ENCODE results near the gene HOXA4. TPM values are rescaled to one million over a fixed set of nuclear protein-coding genes. Genes with fewer than 3 reads are reported as not detected.

The HOXA4 gene
- total and polyA plus RNA-seq, 10 of the 15 experiments (the other 5 are each of a cell fraction or from before 2014, with no cell fraction given): 0.07 TPM; not detected in 9

DNA sequence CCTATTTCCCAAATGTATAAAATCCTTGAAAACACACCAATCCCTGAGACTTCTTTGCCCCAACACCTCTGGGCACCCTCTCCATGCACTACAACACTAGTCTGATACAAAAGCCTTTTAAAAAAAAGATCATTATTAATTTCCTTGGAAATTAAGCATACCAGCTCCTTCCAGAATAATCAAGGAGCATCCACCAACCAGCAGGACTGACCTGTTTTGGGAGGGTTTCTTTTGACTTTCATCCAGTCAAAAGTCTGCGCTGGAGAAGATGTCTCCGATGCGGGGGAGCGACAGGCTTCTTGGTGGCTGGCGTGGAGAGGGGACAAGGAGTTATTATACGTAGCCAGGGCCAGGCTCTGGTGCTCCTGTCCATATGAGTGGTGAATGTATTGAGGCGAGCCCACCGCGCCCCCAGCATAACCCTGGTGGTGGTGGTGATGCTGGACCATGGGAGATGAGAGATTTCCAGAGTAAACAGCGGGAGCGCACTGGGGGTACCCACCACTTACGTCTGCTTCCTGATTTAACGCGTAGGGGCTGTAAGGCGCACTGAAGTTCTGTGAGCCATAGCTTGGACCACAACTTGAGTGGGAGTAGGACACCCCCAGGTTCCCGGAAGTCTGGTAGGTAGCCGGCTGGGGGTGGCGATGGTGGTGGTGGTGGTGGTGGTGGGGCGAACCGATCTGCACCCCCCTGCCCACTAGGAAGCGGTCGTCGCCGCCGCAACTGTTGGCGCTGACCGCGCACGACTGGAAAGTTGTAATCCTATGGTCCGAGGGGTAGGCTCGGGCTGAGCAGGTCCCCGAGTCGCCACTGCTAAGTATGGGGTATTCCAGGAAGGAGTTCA is 35.3 kb downstream of the HOXA4 start (continued):
- TF ChIP-seq SMARCA5 (IDR thresholded peaks at IDR 0.05) (peak; percentile 27; the same call in 1 of the 2 replicates), MYC (IDR thresholded peaks at IDR 0.05; ENCODE audit: insufficient read depth, insufficient read length, insufficient replicate concordance, low read length, severe bottlenecking) (no peak), MTA2 (IDR thresholded peaks at IDR 0.05; ENCODE audit: low read depth) (peak; percentile 36; the same call in 1 of the 2 replicates), HCFC1 (IDR thresholded peaks at IDR 0.05; ENCODE audit: low read length) (no peak), JUND (IDR thresholded peaks at IDR 0.05; ENCODE audit: low read depth, low read length) (no peak), CREM (IDR thresholded peaks at IDR 0.05; ENCODE audit: low read depth) (no peak), EGR1 (IDR thresholded peaks at IDR 0.05; ENCODE audit: borderline replicate concordance in 1 of 2, low read depth in 2 of 2, low read length in 2 of 2) (no peak), GABPA (IDR thresholded peaks at IDR 0.05; ENCODE audit: low read depth) (no peak), ZNF384 (IDR thresholded peaks at IDR 0.05; ENCODE audit: borderline replicate concordance, low read depth, low read length) (no peak), TARDBP (IDR thresholded peaks at IDR 0.05; ENCODE audit: borderline replicate concordance) (no peak), RELA (IDR thresholded peaks at IDR 0.05; ENCODE audit: borderline replicate concordance, partially characterized antibody) (no peak), GATAD2B (conservative IDR thresholded peaks at IDR 0.05; ENCODE audit: low read depth) (peak; percentile 43; the same call in 1 of the 2 replicates), IRF4 (IDR thresholded peaks at IDR 0.05; ENCODE audit: low read depth, low read length) (no peak), NFYB (IDR thresholded peaks at IDR 0.05; ENCODE audit: insufficient read depth, low read depth, low read length) (no peak), RUNX3 (IDR thresholded peaks at IDR 0.05; ENCODE audit: low read length) (0 out of 2 replicates have a peak, but pooled peaks have one; percentile 14), SP1 (IDR thresholded peaks at IDR 0.05; ENCODE audit: low read depth, low read length) (no peak), DPF2 (IDR thresholded peaks at IDR 0.05) (peak; percentile 84)
- TF ChIP-seq, protein P1, sequence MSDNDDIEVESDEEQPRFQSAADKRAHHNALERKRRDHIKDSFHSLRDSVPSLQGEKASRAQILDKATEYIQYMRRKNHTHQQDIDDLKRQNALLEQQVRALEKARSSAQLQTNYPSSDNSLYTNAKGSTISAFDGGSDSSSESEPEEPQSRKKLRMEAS (IDR thresholded peaks at IDR 0.05; ENCODE audit: low read depth, low read length): no peak
- TF ChIP-seq, protein P2, sequence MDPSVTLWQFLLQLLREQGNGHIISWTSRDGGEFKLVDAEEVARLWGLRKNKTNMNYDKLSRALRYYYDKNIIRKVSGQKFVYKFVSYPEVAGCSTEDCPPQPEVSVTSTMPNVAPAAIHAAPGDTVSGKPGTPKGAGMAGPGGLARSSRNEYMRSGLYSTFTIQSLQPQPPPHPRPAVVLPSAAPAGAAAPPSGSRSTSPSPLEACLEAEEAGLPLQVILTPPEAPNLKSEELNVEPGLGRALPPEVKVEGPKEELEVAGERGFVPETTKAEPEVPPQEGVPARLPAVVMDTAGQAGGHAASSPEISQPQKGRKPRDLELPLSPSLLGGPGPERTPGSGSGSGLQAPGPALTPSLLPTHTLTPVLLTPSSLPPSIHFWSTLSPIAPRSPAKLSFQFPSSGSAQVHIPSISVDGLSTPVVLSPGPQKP (IDR thresholded peaks at IDR 0.05; ENCODE audit: low read depth, low read length): no peak
- TF ChIP-seq, protein P3, sequence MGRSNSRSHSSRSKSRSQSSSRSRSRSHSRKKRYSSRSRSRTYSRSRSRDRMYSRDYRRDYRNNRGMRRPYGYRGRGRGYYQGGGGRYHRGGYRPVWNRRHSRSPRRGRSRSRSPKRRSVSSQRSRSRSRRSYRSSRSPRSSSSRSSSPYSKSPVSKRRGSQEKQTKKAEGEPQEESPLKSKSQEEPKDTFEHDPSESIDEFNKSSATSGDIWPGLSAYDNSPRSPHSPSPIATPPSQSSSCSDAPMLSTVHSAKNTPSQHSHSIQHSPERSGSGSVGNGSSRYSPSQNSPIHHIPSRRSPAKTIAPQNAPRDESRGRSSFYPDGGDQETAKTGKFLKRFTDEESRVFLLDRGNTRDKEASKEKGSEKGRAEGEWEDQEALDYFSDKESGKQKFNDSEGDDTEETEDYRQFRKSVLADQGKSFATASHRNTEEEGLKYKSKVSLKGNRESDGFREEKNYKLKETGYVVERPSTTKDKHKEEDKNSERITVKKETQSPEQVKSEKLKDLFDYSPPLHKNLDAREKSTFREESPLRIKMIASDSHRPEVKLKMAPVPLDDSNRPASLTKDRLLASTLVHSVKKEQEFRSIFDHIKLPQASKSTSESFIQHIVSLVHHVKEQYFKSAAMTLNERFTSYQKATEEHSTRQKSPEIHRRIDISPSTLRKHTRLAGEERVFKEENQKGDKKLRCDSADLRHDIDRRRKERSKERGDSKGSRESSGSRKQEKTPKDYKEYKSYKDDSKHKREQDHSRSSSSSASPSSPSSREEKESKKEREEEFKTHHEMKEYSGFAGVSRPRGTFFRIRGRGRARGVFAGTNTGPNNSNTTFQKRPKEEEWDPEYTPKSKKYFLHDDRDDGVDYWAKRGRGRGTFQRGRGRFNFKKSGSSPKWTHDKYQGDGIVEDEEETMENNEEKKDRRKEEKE (IDR thresholded peaks at IDR 0.05): no peak
